Hepatocyte (in vitro differentiated cells): ENCODE measurements around the gene GALT.

Experiments used
- EZH2 ChIP-seq: fragments of 200-600 bp; sonication (generic); IDR thresholded peaks from 2 replicates; pipeline ENCODE4 v1.6.1; 2016; ENCODE audit warnings: antibody characterized with exemption, mild to moderate bottlenecking, borderline replicate concordance
- EZH2phosphoT487 ChIP-seq: fragments of 200-600 bp; sonication (generic); IDR thresholded peaks from one replicate; pipeline ENCODE4 v1.6.1; 2018; ENCODE audit warnings: antibody characterized with exemption, mild to moderate bottlenecking, low read depth, moderate library complexity; ENCODE audit not compliant: unreplicated experiment, severe bottlenecking
- TF ChIP-seq, protein P1 (sequence below): fragments of 200-600 bp; sonication (generic); IDR thresholded peaks from 2 replicates; pipeline ENCODE4 v1.5.1; 2016; ENCODE audit warnings: antibody characterized with exemption, mild to moderate bottlenecking; ENCODE audit not compliant: poor library complexity

DNA sequence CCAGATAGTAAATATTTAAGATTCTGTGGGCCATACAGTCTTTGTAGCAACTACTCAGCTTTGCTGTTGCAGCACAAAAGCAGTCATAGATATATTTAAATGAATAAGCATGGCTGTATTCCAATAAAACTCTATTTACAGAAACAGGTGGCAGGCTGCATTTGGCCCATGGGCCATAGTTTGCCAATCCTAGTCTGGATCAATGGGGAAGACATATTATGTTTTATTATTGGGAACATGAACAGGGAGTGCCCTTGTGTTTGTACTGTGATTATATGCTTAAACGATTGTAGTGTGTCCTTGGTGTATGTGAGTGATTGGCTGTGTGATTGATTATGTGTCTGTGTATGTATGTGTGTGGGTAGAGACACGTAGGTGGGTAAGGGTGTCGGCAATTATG, 28.0 kb downstream of the GALT start:
- TF ChIP-seq, protein P1, sequence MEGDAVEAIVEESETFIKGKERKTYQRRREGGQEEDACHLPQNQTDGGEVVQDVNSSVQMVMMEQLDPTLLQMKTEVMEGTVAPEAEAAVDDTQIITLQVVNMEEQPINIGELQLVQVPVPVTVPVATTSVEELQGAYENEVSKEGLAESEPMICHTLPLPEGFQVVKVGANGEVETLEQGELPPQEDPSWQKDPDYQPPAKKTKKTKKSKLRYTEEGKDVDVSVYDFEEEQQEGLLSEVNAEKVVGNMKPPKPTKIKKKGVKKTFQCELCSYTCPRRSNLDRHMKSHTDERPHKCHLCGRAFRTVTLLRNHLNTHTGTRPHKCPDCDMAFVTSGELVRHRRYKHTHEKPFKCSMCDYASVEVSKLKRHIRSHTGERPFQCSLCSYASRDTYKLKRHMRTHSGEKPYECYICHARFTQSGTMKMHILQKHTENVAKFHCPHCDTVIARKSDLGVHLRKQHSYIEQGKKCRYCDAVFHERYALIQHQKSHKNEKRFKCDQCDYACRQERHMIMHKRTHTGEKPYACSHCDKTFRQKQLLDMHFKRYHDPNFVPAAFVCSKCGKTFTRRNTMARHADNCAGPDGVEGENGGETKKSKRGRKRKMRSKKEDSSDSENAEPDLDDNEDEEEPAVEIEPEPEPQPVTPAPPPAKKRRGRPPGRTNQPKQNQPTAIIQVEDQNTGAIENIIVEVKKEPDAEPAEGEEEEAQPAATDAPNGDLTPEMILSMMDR: no peak
- TF ChIP-seq EZH2phosphoT487 (no peak), EZH2 (no peak)
